GM23338 (cell line): ENCODE data around the gene TRIO. TPM values are rescaled to one million over a fixed set of nuclear protein-coding genes. Genes with fewer than 3 reads are reported as not detected.

Experiments used
- ATAC-seq: fragments of 200-7000 bp; cut with Tn5 transposase; 3 replicates; pipeline ENCODE4 v1.9.1; 2020
- DNase-seq: peaks from one replicate; pipeline ENCODE4 v3.0.0-alpha.2; 2015; ENCODE audit warnings: low spot score
- H2AFZ ChIP-seq: fragments of 200-600 bp; sonication (generic); 2 replicates; pipeline ENCODE4 v1.8.0; 2016; ENCODE audit warnings: antibody characterized with exemption, mild to moderate bottlenecking, moderate library complexity
- H3F3A ChIP-seq: fragments of 200-600 bp; sonication (generic); replicated peaks from 2 replicates; pipeline ENCODE4 v1.8.0; 2017; ENCODE audit warnings: antibody characterized with exemption, mixed run types, low read depth
- H3K27ac ChIP-seq: fragments of 200-600 bp; sonication (generic); 2 replicates; pipeline ENCODE4 v1.6.1; 2016; ENCODE audit warnings: low read depth
- H3K27me3 ChIP-seq: fragments of 200-600 bp; sonication (generic); 2 replicates; pipeline ENCODE4 v1.8.0; 2016; ENCODE audit warnings: mild to moderate bottlenecking, mixed run types, moderate library complexity; ENCODE audit not compliant: insufficient read depth
- H3K36me3 ChIP-seq: fragments of 200-600 bp; sonication (generic); 2 replicates; pipeline ENCODE4 v1.8.0; 2016; ENCODE audit warnings: mild to moderate bottlenecking; ENCODE audit not compliant: insufficient read depth
- H3K4me1 ChIP-seq: fragments of 200-600 bp; sonication (generic); 2 replicates; pipeline ENCODE4 v1.8.0; 2016; ENCODE audit warnings: mild to moderate bottlenecking, moderate library complexity; ENCODE audit not compliant: insufficient read depth
- H3K4me2 ChIP-seq: fragments of 200-600 bp; sonication (generic); 2 replicates; pipeline ENCODE4 v1.7.1; 2017; ENCODE audit warnings: mixed run types
- H3K4me3 ChIP-seq: fragments of 200-600 bp; sonication (generic); 2 replicates; pipeline ENCODE4 v1.6.1; 2016; ENCODE audit warnings: mixed run types
- H3K79me2 ChIP-seq: fragments of 200-600 bp; sonication (generic); replicated peaks from 2 replicates; pipeline ENCODE4 v1.8.0; 2017; ENCODE audit warnings: mild to moderate bottlenecking; ENCODE audit not compliant: insufficient read depth
- H3K9me2 ChIP-seq: fragments of 200-600 bp; sonication (generic); 2 replicates; pipeline ENCODE4 v1.8.0; 2017; ENCODE audit not compliant: insufficient read depth
- H4K20me1 ChIP-seq: fragments of 200-600 bp; sonication (generic); replicated peaks from 2 replicates; pipeline ENCODE4 v1.8.0; 2017; ENCODE audit warnings: mild to moderate bottlenecking; ENCODE audit not compliant: insufficient read depth
- H3K27ac Mint-ChIP-seq: 2 replicates; pipeline ENCODE4 v1.8.0; 2020; ENCODE audit warnings: inconsistent platforms, mild to moderate bottlenecking, moderate library complexity, mixed read lengths
- H3K27me3 Mint-ChIP-seq: 3 replicates; pipeline ENCODE4 v1.8.0; 2022; ENCODE audit warnings: low read depth, mild to moderate bottlenecking, moderate library complexity, mixed read lengths, inconsistent platforms; ENCODE audit not compliant: insufficient read depth, poor library complexity
- H3K36me3 Mint-ChIP-seq: 3 replicates; pipeline ENCODE4 v1.8.0; 2021; ENCODE audit warnings: low read depth, mild to moderate bottlenecking, inconsistent platforms, moderate library complexity, mixed read lengths
- H3K4me1 Mint-ChIP-seq: 3 replicates; pipeline ENCODE4 v1.8.0; 2020; ENCODE audit warnings: mild to moderate bottlenecking, inconsistent platforms, mixed read lengths
- H3K4me3 Mint-ChIP-seq: 3 replicates; pipeline ENCODE4 v1.8.0; 2021; ENCODE audit warnings: moderate library complexity, mild to moderate bottlenecking, inconsistent platforms, mixed read lengths
- H3K9me3 Mint-ChIP-seq: 3 replicates; pipeline ENCODE4 v1.8.0; 2020; ENCODE audit warnings: moderate library complexity, mild to moderate bottlenecking, inconsistent platforms, mixed read lengths
- CREB1 ChIP-seq: fragments of 250-450 bp; sonication (Bioruptor Pico); IDR thresholded peaks from 2 replicates; pipeline ENCODE4 v1.5.0; 2020; ENCODE audit warnings: low read depth, mild to moderate bottlenecking, moderate library complexity
- ETS1 ChIP-seq: IDR thresholded peaks from 2 replicates; pipeline ENCODE4 v1.6.1; 2016; ENCODE audit warnings: antibody characterized with exemption
- EZH2 ChIP-seq: fragments of 200-600 bp; sonication (generic); IDR thresholded peaks from one replicate; pipeline ENCODE4 v1.8.0; 2017; ENCODE audit warnings: antibody characterized with exemption, mild to moderate bottlenecking, low read depth; ENCODE audit not compliant: unreplicated experiment
- EZH2phosphoT487 ChIP-seq: fragments of 200-600 bp; sonication (generic); IDR thresholded peaks from one replicate; pipeline ENCODE4 v1.8.1; 2018; ENCODE audit warnings: antibody characterized with exemption; ENCODE audit not compliant: unreplicated experiment
- JUNB ChIP-seq: IDR thresholded peaks from one replicate; pipeline ENCODE4 v1.6.1; 2016; ENCODE audit warnings: antibody characterized with exemption; ENCODE audit not compliant: unreplicated experiment
- NANOG ChIP-seq: IDR thresholded peaks from 2 replicates; pipeline ENCODE4 v1.6.1; 2016; ENCODE audit warnings: antibody characterized with exemption, borderline replicate concordance
- POLR2AphosphoS5 ChIP-seq: IDR thresholded peaks from 2 replicates; pipeline ENCODE4 v1.6.1; 2016; ENCODE audit warnings: antibody characterized with exemption, low read depth
- REST ChIP-seq: IDR thresholded peaks from one replicate; pipeline ENCODE4 v1.6.1; 2018; ENCODE audit warnings: antibody characterized with exemption; ENCODE audit not compliant: unreplicated experiment
- STAT1 ChIP-seq: IDR thresholded peaks from one replicate; pipeline ENCODE4 v1.6.1; 2016; ENCODE audit warnings: antibody characterized with exemption; ENCODE audit not compliant: unreplicated experiment
- ZNF114 ChIP-seq: fragments of 250-450 bp; sonication (Bioruptor Pico); IDR thresholded peaks from 2 replicates; pipeline ENCODE4 v1.5.0; 2020; ENCODE audit warnings: mild to moderate bottlenecking, moderate library complexity
- ZNF462 ChIP-seq: fragments of 250-450 bp; sonication (Bioruptor Pico); IDR thresholded peaks from 2 replicates; pipeline ENCODE4 v1.5.0; 2020; ENCODE audit warnings: mild to moderate bottlenecking, moderate library complexity
- polyA plus RNA-seq: library from polyadenylated mRNA; unstranded; fragments of >200 nt; fragmentation: Nextera tagmentation; extraction: Ambion mirVana; gene quantifications from 2 replicates; pipeline ENCODE4 v1.2.1, GENCODE V29; 2016
- total RNA-seq: library from RNA; depleted of rRNA; stranded (reverse); fragments of >200 nt; shearing (Covaris generic); gene quantifications from 2 replicates; pipeline ENCODE4 v1.2.3, GENCODE V29; 2014

Gene TRIO
- total and polyA plus RNA-seq, 2 experiments from 2014 or later, result 13.8 to 113 TPM

GRCh38 chr5:14358536-14358935 is 215.4 kb downstream of the TRIO start (continued):
- no peak for TF ChIP-seq CREB1
- no peak for TF ChIP-seq NANOG
- no peak for TF ChIP-seq EZH2

GRCh38 chr5:14359069-14360043 is 216.2 kb downstream of the TRIO start:
- Histone ChIP-seq H2AFZ (no peak overlapping the region), H4K20me1 (0 out of 2 replicates have a peak, but pooled peaks cover 5% of the 10 kb centered on the region), H3K4me2 (peak overlapping the region; percentile 43; the same call in 1 of the 2 replicates), H3K79me2 (peaks cover 11% of the 10 kb centered on the region), H3K36me3 (no peaks in the 10 kb centered on the region; the same call in 1 of the 2 replicates), H3K4me1 (peaks cover 25% of the 10 kb centered on the region), H3K9me2 (no peaks in the 10 kb centered on the region), H3K4me3 (no peak overlapping the region), H3K27me3 (no peaks in the 10 kb centered on the region), H3F3A (no peaks in the 10 kb centered on the region), H3K27ac (no peak overlapping the region)
- TF ChIP-seq ETS1 (no peak), JUNB (no peak), STAT1 (no peak), NANOG (no peak), ZNF462 (CRISPR knock-in tag) (no peak), EZH2phosphoT487 (no peak), POLR2AphosphoS5 (no peak), ZNF114 (CRISPR knock-in tag) (no peak), CREB1 (no peak), REST (no peak)
- no peak overlapping the region for H3K27ac Mint-ChIP-seq
- H3K9me3 Mint-ChIP-seq, result no peaks in the 10 kb centered on the region
- peaks cover 7% of the 10 kb centered on the region for H3K27me3 Mint-ChIP-seq
- H3K4me3 Mint-ChIP-seq, result no peak overlapping the region
- ATAC-seq (no peak), DNase-seq (no peak)
- H3K36me3 Mint-ChIP-seq, result peaks cover 30% of the 10 kb centered on the region
- peaks cover 38% of the 10 kb centered on the region for H3K4me1 Mint-ChIP-seq
